GM23338 (cell line): ENCODE data around the gene NOP10.
A peak's percentile ranks its signal among the peaks of the same experiment; 100 is the strongest.

Experiments used
- CREB1 ChIP-seq: fragments of 250-450 bp; sonication (Bioruptor Pico); IDR thresholded peaks from 2 replicates; pipeline ENCODE4 v1.5.0; 2020; ENCODE audit warnings: low read depth, mild to moderate bottlenecking, moderate library complexity
- CTCF ChIP-seq, 2 experiments: fragments of 200-600 bp in 1 of 2; sonication (generic) in 1 of 2; conservative IDR thresholded peaks; 2 replicates each; pipeline versions ENCODE4 v1.5.1 to v1.6.1; 2016 to 2017; ENCODE audit warnings: antibody characterized with exemption in 2 of 2, low read depth in 2 of 2, mild to moderate bottlenecking in 2 of 2, moderate library complexity in 1 of 2
- EZH2phosphoT487 ChIP-seq: fragments of 200-600 bp; sonication (generic); IDR thresholded peaks from one replicate; pipeline ENCODE4 v1.8.1; 2018; ENCODE audit warnings: antibody characterized with exemption; ENCODE audit not compliant: unreplicated experiment
- POLR2AphosphoS5 ChIP-seq: IDR thresholded peaks from 2 replicates; pipeline ENCODE4 v1.6.1; 2016; ENCODE audit warnings: antibody characterized with exemption, low read depth

GRCh38 chr15:34366271-34367065 is 23.5 kb upstream of the NOP10 start:
- TF ChIP-seq CTCF (conservative IDR thresholded peaks at IDR 0.05; ENCODE audit: low read depth in 2 of 2) (no peak), EZH2phosphoT487 (no peak), POLR2AphosphoS5 (peak; percentile 29; the same call in 1 of the 2 replicates), CREB1 (CRISPR knock-in tag) (no peak)
